Brain microvascular endothelial cell (primary cell): ENCODE results near the gene IQSEC2.
A peak's percentile ranks its signal among the peaks of the same experiment; 100 is the strongest.

Source experiments
- DNase-seq: peaks from one replicate; pipeline ENCODE4 v3.0.0-alpha.2; 2020
- H3K27ac ChIP-seq: fragments of 250-450 bp; sonication (Bioruptor Pico); 2 replicates; pipeline ENCODE4 v1.5.1; 2020; ENCODE audit warnings: mild to moderate bottlenecking, moderate library complexity
- H3K27me3 ChIP-seq: fragments of 250-450 bp; sonication (Bioruptor Pico); replicated peaks from 2 replicates; pipeline ENCODE4 v1.5.1; 2020; ENCODE audit warnings: mild to moderate bottlenecking
- H3K36me3 ChIP-seq: fragments of 250-450 bp; sonication (Bioruptor Pico); replicated peaks from 2 replicates; pipeline ENCODE4 v1.5.1; 2020; ENCODE audit warnings: mild to moderate bottlenecking
- H3K4me3 ChIP-seq: 2 replicates; pipeline ENCODE4 v1.5.1; 2011; ENCODE audit warnings: low read depth, mild to moderate bottlenecking, control low read depth, low read length, moderate library complexity
- in situ Hi-C: cut with HindIII; loops from 2 replicates; pipeline ENCODE4 v1.10.0; 2017; ENCODE audit warnings: low sequenced_read_pairs, low pct_ligation_motif_present
- TF ChIP-seq, protein P1 (sequence below): IDR thresholded peaks from 2 replicates; pipeline ENCODE4 v1.5.1; 2011; ENCODE audit warnings: low read depth, mild to moderate bottlenecking, moderate library complexity, low read length, control low read depth, inconsistent platforms; ENCODE audit errors: missing control alignments

The IQSEC2 gene

GRCh38 chrX:53286171-53286570 lies 4.8 kb upstream of the IQSEC2 start:
- no peak for DNase-seq

DNA sequence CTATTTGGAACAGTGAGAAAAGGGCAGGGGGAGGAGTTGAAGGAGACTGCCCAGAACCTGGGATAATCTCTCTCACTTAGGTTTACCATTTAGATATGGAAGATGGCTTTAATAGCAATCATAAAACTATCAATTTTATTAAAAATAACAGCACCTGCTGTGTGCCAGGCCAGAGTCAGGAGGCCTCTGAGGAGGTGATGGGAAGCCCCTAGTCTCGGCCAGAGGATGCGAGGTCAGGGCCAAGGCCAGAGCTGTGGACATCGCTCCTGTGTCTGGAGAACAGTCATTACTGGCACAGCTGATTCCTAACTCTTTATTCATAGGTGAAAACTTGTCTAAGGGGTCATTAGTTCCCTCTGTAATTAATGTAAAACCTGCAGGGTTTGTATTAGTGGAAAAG lies 4.2 kb upstream of the IQSEC2 start:
- Histone ChIP-seq H3K4me3 (no peak overlapping the region), H3K27me3 (no peaks in the 10 kb centered on the region), H3K27ac (no peak overlapping the region), H3K36me3 (no peaks in the 10 kb centered on the region)
- TF ChIP-seq, protein P1, sequence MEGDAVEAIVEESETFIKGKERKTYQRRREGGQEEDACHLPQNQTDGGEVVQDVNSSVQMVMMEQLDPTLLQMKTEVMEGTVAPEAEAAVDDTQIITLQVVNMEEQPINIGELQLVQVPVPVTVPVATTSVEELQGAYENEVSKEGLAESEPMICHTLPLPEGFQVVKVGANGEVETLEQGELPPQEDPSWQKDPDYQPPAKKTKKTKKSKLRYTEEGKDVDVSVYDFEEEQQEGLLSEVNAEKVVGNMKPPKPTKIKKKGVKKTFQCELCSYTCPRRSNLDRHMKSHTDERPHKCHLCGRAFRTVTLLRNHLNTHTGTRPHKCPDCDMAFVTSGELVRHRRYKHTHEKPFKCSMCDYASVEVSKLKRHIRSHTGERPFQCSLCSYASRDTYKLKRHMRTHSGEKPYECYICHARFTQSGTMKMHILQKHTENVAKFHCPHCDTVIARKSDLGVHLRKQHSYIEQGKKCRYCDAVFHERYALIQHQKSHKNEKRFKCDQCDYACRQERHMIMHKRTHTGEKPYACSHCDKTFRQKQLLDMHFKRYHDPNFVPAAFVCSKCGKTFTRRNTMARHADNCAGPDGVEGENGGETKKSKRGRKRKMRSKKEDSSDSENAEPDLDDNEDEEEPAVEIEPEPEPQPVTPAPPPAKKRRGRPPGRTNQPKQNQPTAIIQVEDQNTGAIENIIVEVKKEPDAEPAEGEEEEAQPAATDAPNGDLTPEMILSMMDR: no peak
- in situ Hi-C loops: no loop called here
- DNase-seq: no peak

More at GRCh38 chrX:53286171-53286570, 4.8 kb upstream of the IQSEC2 start:
- in situ Hi-C loops: no loop called here
- no peak overlapping the region for H3K27ac ChIP-seq
- no peaks in the 10 kb centered on the region for H3K27me3 ChIP-seq
- TF ChIP-seq, protein P1: no peak
- H3K4me3 ChIP-seq: no peak overlapping the region
- no peaks in the 10 kb centered on the region for H3K36me3 ChIP-seq

DNA sequence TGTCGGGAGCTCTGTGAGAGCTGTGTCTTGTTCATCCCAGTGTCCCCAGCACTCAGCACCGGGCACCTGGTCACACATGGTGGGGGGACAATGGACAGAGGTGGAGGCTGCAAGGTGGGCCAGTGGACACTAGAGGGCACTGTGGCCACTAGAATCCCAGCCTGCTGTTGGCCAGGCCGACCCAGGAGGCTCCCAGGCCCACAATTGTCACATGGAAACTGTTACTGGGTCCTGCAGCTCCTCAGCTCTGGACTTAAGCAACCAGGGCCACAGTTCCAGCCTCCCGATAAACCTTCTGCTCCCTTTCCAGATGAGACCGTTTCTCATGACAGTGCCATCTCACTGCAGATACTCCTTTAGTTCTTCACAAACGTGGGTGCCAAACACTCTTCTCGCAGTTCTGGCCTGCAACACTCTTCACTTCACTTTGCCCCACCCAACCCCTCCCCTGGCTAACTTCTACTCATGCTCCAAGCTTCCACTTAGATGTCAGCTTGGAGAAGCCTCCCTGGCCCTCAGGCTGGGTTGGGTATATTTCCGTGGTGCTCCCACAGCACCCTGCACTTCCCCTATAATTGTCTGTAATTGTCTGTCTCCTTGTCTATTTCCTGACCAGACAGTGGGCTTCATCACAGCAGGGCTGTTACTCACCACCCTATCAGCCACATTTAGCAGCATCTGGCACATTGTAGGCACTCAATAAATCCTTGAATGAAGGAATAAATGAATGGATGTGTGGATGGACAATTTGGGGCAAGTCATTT lies 3.5 kb upstream of the IQSEC2 start:
- H3K27me3 ChIP-seq: no peaks in the 10 kb centered on the region
- H3K4me3 ChIP-seq: no peak overlapping the region
- in situ Hi-C loops: no loop called here
- no peaks in the 10 kb centered on the region for H3K36me3 ChIP-seq
- TF ChIP-seq, protein P1: peak; percentile 93
- DNase-seq: peak; percentile 30
- no peak overlapping the region for H3K27ac ChIP-seq

DNA sequence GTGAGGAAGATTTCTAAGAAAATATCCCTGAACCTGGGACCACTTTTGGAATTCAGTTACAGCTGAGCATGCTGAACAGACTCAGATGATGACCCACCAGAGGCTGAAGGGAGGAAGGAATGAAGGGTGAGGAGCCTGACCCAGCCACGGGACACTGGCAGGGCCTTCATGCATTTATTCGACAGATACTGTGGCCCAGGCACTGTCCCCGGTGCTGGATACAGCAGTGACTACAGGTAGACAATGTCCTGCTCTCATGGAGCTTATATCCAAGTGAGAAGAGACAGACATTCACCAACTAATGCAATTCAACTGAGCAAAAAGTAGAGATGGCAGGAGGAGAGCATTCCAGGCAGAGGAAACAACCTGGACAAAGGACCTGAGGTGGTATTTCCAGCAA lies 2.2 kb upstream of the IQSEC2 start:
- Histone ChIP-seq H3K4me3 (no peak overlapping the region), H3K27ac (no peak overlapping the region)
- TF ChIP-seq, protein P1: no peak

DNA sequence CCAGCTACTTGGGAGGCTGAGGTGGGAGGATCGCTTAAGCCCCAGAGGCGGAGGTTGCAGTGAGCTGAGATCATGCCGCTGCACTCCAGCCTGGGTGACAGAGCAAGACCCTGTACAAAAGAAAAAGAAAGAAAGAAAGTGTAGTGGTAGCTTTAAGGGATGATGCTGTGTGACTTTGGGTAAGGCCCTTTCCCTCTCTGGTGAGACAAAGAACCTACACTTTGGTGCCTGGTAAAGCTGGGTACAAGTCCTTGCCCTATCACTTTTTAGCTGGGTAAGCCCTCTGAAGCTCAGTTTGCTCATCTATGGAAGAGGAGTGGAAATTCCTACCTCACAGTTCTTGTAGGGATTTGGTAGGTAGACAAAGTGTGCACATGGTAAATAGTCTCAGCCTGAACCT lies 1.7 kb upstream of the IQSEC2 start:
- in situ Hi-C loops: no loop called here
- Histone ChIP-seq H3K27ac (no peak overlapping the region), H3K36me3 (no peaks in the 10 kb centered on the region), H3K27me3 (no peaks in the 10 kb centered on the region), H3K4me3 (no peak overlapping the region)
- TF ChIP-seq, protein P1: no peak
- no peak for DNase-seq

More for the DNA sequence above, 2.2 kb upstream of the IQSEC2 start:
- no peak for DNase-seq
- Histone ChIP-seq H3K27me3 (no peaks in the 10 kb centered on the region), H3K36me3 (no peaks in the 10 kb centered on the region)
- in situ Hi-C loops: no loop called here
